ENCODE data around the gene EOLA2. TPM values are rescaled to one million over a fixed set of nuclear protein-coding genes. Genes with fewer than 3 reads are reported as not detected.

Gene EOLA2
- total and polyA plus RNA-seq, 10 of the 15 experiments (the other 5 are each of a cell fraction or from before 2014, with no cell fraction given) = 23.9 to 55.8 (median 41.4) TPM

DNA sequence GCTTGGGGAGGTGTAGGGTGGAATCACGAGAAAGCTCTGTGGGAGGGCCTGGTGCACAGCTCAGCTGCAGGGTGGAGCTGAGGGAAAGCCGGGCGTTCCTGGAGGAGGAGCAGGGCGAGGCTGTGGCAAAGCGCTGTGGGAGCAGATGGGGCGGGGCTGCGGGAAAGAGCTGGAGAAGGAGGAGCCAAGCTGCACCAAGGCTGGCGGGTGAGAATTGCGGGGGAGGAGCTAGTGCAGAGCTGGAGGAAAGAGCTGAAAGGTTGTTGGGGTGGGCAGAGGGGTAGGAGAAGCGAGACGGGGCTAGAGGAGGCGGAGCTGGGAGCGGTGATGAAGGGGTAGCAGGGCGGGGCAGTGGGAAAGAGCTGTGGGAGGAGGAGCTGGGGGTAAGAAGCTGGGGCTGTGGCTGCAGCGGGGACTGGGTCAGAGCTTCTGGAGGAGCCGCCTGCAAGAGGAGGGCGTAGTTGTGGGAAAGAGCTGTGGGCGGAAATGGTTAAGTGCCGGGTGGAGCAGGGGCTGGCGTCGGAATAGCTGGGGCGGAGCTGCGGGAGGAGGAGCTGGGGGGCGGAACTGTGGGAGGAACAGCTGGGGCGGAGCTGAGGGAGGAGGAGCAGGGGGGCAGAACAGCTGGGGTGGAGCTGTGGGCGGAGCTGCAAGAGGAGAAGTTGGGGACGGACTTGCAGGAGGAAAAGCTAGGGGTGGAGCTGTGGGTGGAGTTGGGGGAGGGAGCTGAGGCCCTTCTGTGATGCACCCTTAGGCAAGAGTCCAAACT, 1.8 kb upstream of the EOLA2 start:
- Histone ChIP-seq H3K36me3 (ENCODE audit: control insufficient read depth in 2 of 2, insufficient read depth in 2 of 2, low read length in 1 of 2) (no peaks in the 10 kb centered on the region), H3K27ac (ENCODE audit: control insufficient read depth, insufficient read depth) (peak overlapping the region; percentile 73), H3K4me2 (ENCODE audit: control insufficient read depth, insufficient read depth) (peak overlapping the region; percentile 60; the same call in 1 of the 2 replicates), H3K9me3 (replicated peaks; ENCODE audit: control insufficient read depth, insufficient read depth, low read length) (no peaks in the 10 kb centered on the region; the same call in 2 of the 3 replicates), H2AFZ (ENCODE audit: control insufficient read depth, low read depth, low read length) (peak overlapping the region; percentile 48; the same call in 1 of the 2 replicates), H3K4me3 (peak overlapping the region; percentile 47; the same call in 1 of the 2 replicates), H3K79me2 (ENCODE audit: control insufficient read depth, insufficient read depth, low read length) (peaks cover 11% of the 10 kb centered on the region), H4K20me1 (ENCODE audit: control insufficient read depth, insufficient read depth) (no peaks in the 10 kb centered on the region), H3K4me1 (ENCODE audit: control insufficient read depth, insufficient read depth, low read length) (no peaks in the 10 kb centered on the region), H3K27me3 (replicated peaks in 1 of 2; ENCODE audit: control insufficient read depth in 2 of 2, insufficient read depth in 2 of 2, low read length in 1 of 2) (no peaks in the 10 kb centered on the region), H3K9ac (ENCODE audit: control insufficient read depth, insufficient read depth, low read length) (peak overlapping the region; percentile 65; the same call in 1 of the 2 replicates)
- BruUV-seq (replicated peaks) = TSS peak; percentile 78
- RAD21 ChIA-PET (ENCODE audit: unreplicated experiment) = interaction anchor here (0.6 to 3.9 kb wide), 16 partner anchors 24 to 1073 kb away, joined by 3 to 49 read pairs (median 4); partner anchors contain the start of genes EOLA1, MTM1 and MTMR1
- SMC1A ChIA-PET (ENCODE audit: uncharacterized antibody, unreplicated experiment) = interaction anchor here (0.7 to 1.4 kb wide), 5 partner anchors 110 to 753 kb away, joined by 3 to 11 read pairs (median 3); partner anchors contain the start of genes EOLA1 and MTMR1
- DNase-seq (ENCODE audit: low read depth, low spot score) (peak; percentile 88), FAIRE-seq (peak; percentile 95), ATAC-seq (peak; percentile 66)
- POLR2A ChIA-PET = interaction anchor here (0.6 to 3.1 kb wide), 12 partner anchors 24 to 1457 kb away, joined by 3 to 34 read pairs (median 3); partner anchors contain the start of genes EOLA1, IDS, MTM1 and MTMR1
- intact Hi-C loops (cut with micrococcal nuclease; ENCODE audit: unreplicated experiment) (loop anchor here (10.0 kb wide), 2 partner anchors 405 to 435 kb away; partner anchors contain the start of gene IDS), in situ Hi-C loops (cut with MboI) (no loop called here)
- 27% methylated on average over 17 of the region's 27 CpGs for WGBS (ENCODE audit: insufficient coverage, insufficient replicate concordance, low lambda C conversion rate, missing lambda C conversion rate)
- CTCF ChIA-PET = interaction anchor here (0.8 to 1.4 kb wide), 10 partner anchors 8 to 756 kb away, joined by 3 to 5 read pairs (median 3); partner anchors contain the start of gene EOLA1
- peak; percentile 75 for TF ChIP-seq MLLT1 (IDR thresholded peaks at IDR 0.05)
- TF ChIP-seq LARP7 (IDR thresholded peaks at IDR 0.05) = no peak
- no peak for TF ChIP-seq EED (IDR thresholded peaks at IDR 0.05; ENCODE audit: low read depth)
- no peak for TF ChIP-seq BCL11A (IDR thresholded peaks at IDR 0.05; ENCODE audit: low read depth, low read length)
- peak; percentile 97 for TF ChIP-seq NBN (IDR thresholded peaks at IDR 0.05)
- no peak for TF ChIP-seq ESRRA (IDR thresholded peaks at IDR 0.05; ENCODE audit: low read length)
- TF ChIP-seq SP1 (IDR thresholded peaks at IDR 0.05; ENCODE audit: low read depth, low read length) = peak; percentile 83
- peak; percentile 84; the same call in 1 of the 2 replicates for TF ChIP-seq TCF3 (IDR thresholded peaks at IDR 0.05; ENCODE audit: borderline replicate concordance, insufficient read depth, low read depth, low read length)
- peak; percentile 48; the same call in 1 of the 2 replicates for TF ChIP-seq SPI1 (IDR thresholded peaks at IDR 0.05; ENCODE audit: borderline replicate concordance, insufficient read depth, low read depth, low read length)
- TF ChIP-seq POLR2A (IDR thresholded peaks at IDR 0.05; ENCODE audit: low read depth, low read length) = 0 out of 2 replicates have a peak, but pooled peaks have one; percentile 42
- no peak for TF ChIP-seq NFIC (IDR thresholded peaks at IDR 0.05; ENCODE audit: low read depth, low read length)
- no peak for TF ChIP-seq MEF2B (IDR thresholded peaks at IDR 0.05; ENCODE audit: partially characterized antibody, poor library complexity, severe bottlenecking)
- peak; percentile 79 for TF ChIP-seq TCF12 (IDR thresholded peaks at IDR 0.05; ENCODE audit: low read depth, low read length)
- TF ChIP-seq EGR1 (IDR thresholded peaks at IDR 0.05; ENCODE audit: borderline replicate concordance in 1 of 2, low read depth in 2 of 2, low read length in 2 of 2) = peak in 1 of 2 experiments; percentile 68; a peak in 2 of 3 replicates
- no peak for TF ChIP-seq SRF (IDR thresholded peaks at IDR 0.05; ENCODE audit: low read depth in 2 of 2, low read length in 2 of 2)
- TF ChIP-seq IKZF2 (IDR thresholded peaks at IDR 0.05) = peak in 1 of 2 experiments; percentile 44; a peak in 3 of 4 replicates
- TF ChIP-seq JUND (IDR thresholded peaks at IDR 0.05; ENCODE audit: low read depth, low read length) = peak; percentile 75
- TF ChIP-seq HDGF (IDR thresholded peaks at IDR 0.05) = peak; percentile 98
- TF ChIP-seq IKZF1 (conservative IDR thresholded peaks at IDR 0.05) = peak; percentile 30; the same call in 1 of the 2 replicates
- 0 out of 2 replicates have a peak, but pooled peaks have one; percentile 35 for TF ChIP-seq POLR2AphosphoS2 (IDR thresholded peaks at IDR 0.05; ENCODE audit: low read depth, low read length)
- TF ChIP-seq TAF1 (IDR thresholded peaks at IDR 0.05; ENCODE audit: borderline replicate concordance, low read depth, low read length) = peak; percentile 39; the same call in 1 of the 2 replicates

All from GM12878 (cell line).